ENCODE data around the gene PIM3. TPM values are rescaled to one million over a fixed set of nuclear protein-coding genes. Genes with fewer than 3 reads are reported as not detected.

The PIM3 gene
- total and polyA plus RNA-seq, 10 of the 15 experiments (the other 5 are each of a cell fraction or from before 2014, with no cell fraction given): 0.31 to 60.8 (median 12.4) TPM

- TF ChIP-seq E4F1 (IDR thresholded peaks at IDR 0.05; ENCODE audit: borderline replicate concordance, partially characterized antibody): no peak
- no peak for TF ChIP-seq TARDBP (IDR thresholded peaks at IDR 0.05; ENCODE audit: borderline replicate concordance)
- no peak for TF ChIP-seq PAX5 (IDR thresholded peaks at IDR 0.05; ENCODE audit: borderline replicate concordance, low read depth, low read length)
- 0 out of 3 replicates have a peak, but pooled peaks of 1 of the 2 experiments have one; percentile 1 for TF ChIP-seq EGR1 (IDR thresholded peaks at IDR 0.05; ENCODE audit: borderline replicate concordance in 1 of 2, low read depth in 2 of 2, low read length in 2 of 2)
- peak; percentile 55; the same call in 1 of the 2 replicates for TF ChIP-seq SPI1 (IDR thresholded peaks at IDR 0.05; ENCODE audit: borderline replicate concordance, insufficient read depth, low read depth, low read length)
- no peak for TF ChIP-seq HSF1 (IDR thresholded peaks at IDR 0.05; ENCODE audit: low read depth, low read length)
- no peak for TF ChIP-seq CEBPZ (IDR thresholded peaks at IDR 0.05; ENCODE audit: low read depth, low read length)
- no peak for TF ChIP-seq NR2C1 (IDR thresholded peaks at IDR 0.05)
- TF ChIP-seq SMARCA5 (IDR thresholded peaks at IDR 0.05): no peak
- no peak for TF ChIP-seq RELA (IDR thresholded peaks at IDR 0.05; ENCODE audit: borderline replicate concordance, partially characterized antibody)
- 0 out of 2 replicates have a peak, but pooled peaks have one; percentile 14 for TF ChIP-seq BCL11A (IDR thresholded peaks at IDR 0.05; ENCODE audit: low read depth, low read length)
- no peak for TF ChIP-seq USF2 (IDR thresholded peaks at IDR 0.05; ENCODE audit: borderline replicate concordance, low read depth, low read length)
- no peak for TF ChIP-seq NFXL1 (IDR thresholded peaks at IDR 0.05; ENCODE audit: borderline replicate concordance)
- no peak for TF ChIP-seq CHD2 (IDR thresholded peaks at IDR 0.05; ENCODE audit: borderline replicate concordance, low read depth, low read length)
- TF ChIP-seq CREM (IDR thresholded peaks at IDR 0.05; ENCODE audit: low read depth): no peak
- peak; percentile 33; the same call in 1 of the 2 replicates for TF ChIP-seq EED (IDR thresholded peaks at IDR 0.05; ENCODE audit: low read depth)
- TF ChIP-seq TCF12 (IDR thresholded peaks at IDR 0.05; ENCODE audit: low read depth, low read length): 0 out of 2 replicates have a peak, but pooled peaks have one; percentile 22
- TF ChIP-seq RBBP5 (conservative IDR thresholded peaks at IDR 0.05): no peak
- TF ChIP-seq SP1 (IDR thresholded peaks at IDR 0.05; ENCODE audit: low read depth, low read length): no peak
- TF ChIP-seq SRF (IDR thresholded peaks at IDR 0.05; ENCODE audit: low read depth in 2 of 2, low read length in 2 of 2): no peak
- no peak for TF ChIP-seq SMC3 (IDR thresholded peaks at IDR 0.05; ENCODE audit: borderline replicate concordance, low read length)
These were observed 6.5 kb downstream of the PIM3 start (continued) for GRCh38 chr22:49966774-49967705.
